AG08395 (cell line): ENCODE measurements around the gene DNAJC17.

Source experiments
- DNase-seq: peaks from one replicate; pipeline ENCODE4 v3.0.0; 2012; ENCODE audit warnings: mixed read lengths, low spot score

DNAJC17 gene

GRCh38 chr15:40743485-40743901 is 63.8 kb downstream of the DNAJC17 start:
- DNase-seq = no peak

- DNase-seq = no peak
Observed at GRCh38 chr15:40739854-40740253, 67.4 kb downstream of the DNAJC17 start.

- DNase-seq = no peak
Observed at GRCh38 chr15:40739047-40739446, 68.2 kb downstream of the DNAJC17 start.

- DNase-seq = no peak
Observed at GRCh38 chr15:40737048-40737447, 70.2 kb downstream of the DNAJC17 start.

- no peak for DNase-seq
Observed at GRCh38 chr15:40736575-40736974, 70.7 kb downstream of the DNAJC17 start.

GRCh38 chr15:40731034-40731433 is 76.2 kb downstream of the DNAJC17 start:
- no peak for DNase-seq

- DNase-seq = no peak
Observed at GRCh38 chr15:40723919-40724318, 83.4 kb downstream of the DNAJC17 start.

- no peak for DNase-seq
Observed at GRCh38 chr15:40722934-40723333, 84.3 kb downstream of the DNAJC17 start.

- no peak for DNase-seq
Observed at GRCh38 chr15:40722354-40722753, 84.9 kb downstream of the DNAJC17 start.

- DNase-seq = no peak
Observed at GRCh38 chr15:40721701-40722100, 85.6 kb downstream of the DNAJC17 start.

- DNase-seq = no peak
Observed at GRCh38 chr15:40716165-40716564, 91.1 kb downstream of the DNAJC17 start.
